ENCODE data around the gene MAML1.

The MAML1 gene

GRCh38 chr5:179794171-179794570 lies 61.5 kb downstream of the MAML1 start:
- no peak for DNase-seq (ENCODE audit: low read depth in 2 of 2)

GRCh38 chr5:179794575-179794974 lies 62.0 kb downstream of the MAML1 start:
- no peak for DNase-seq (ENCODE audit: low read depth in 2 of 2)

- DNase-seq (ENCODE audit: low read depth in 2 of 2), result no peak
Observed at GRCh38 chr5:179795049-179795862, 62.6 kb downstream of the MAML1 start.

- peak in 1 of 2 donors; percentile 55 for DNase-seq (ENCODE audit: low read depth in 2 of 2)
Observed at GRCh38 chr5:179795863-179796833, 63.5 kb downstream of the MAML1 start.

GRCh38 chr5:179796877-179797608 lies 64.4 kb downstream of the MAML1 start:
- DNase-seq (ENCODE audit: low read depth in 2 of 2), result no peak

GRCh38 chr5:179797741-179798140 lies 65.1 kb downstream of the MAML1 start:
- no peak for DNase-seq (ENCODE audit: low read depth in 2 of 2)

- no peak for DNase-seq (ENCODE audit: low read depth in 2 of 2)
Observed at GRCh38 chr5:179798144-179798770, 65.6 kb downstream of the MAML1 start.

GRCh38 chr5:179798771-179799643 lies 66.4 kb downstream of the MAML1 start:
- DNase-seq (ENCODE audit: low read depth in 2 of 2), result no peak

- DNase-seq (ENCODE audit: low read depth in 2 of 2), result no peak
Observed at GRCh38 chr5:179799644-179799973, 67.0 kb downstream of the MAML1 start.

GRCh38 chr5:179800071-179800695 lies 67.6 kb downstream of the MAML1 start:
- DNase-seq (ENCODE audit: low read depth in 2 of 2), result no peak

GRCh38 chr5:179800696-179801201 lies 68.1 kb downstream of the MAML1 start:
- DNase-seq (ENCODE audit: low read depth in 2 of 2), result no peak

GRCh38 chr5:179801304-179802206 lies 68.9 kb downstream of the MAML1 start:
- peak; percentile 82 to 83 for DNase-seq (ENCODE audit: low read depth in 2 of 2)

GRCh38 chr5:179802207-179802883 lies 69.7 kb downstream of the MAML1 start:
- DNase-seq (ENCODE audit: low read depth in 2 of 2), result no peak

- no peak for DNase-seq (ENCODE audit: low read depth in 2 of 2)
Observed at GRCh38 chr5:179802950-179803562, 70.4 kb downstream of the MAML1 start.

GRCh38 chr5:179803651-179804554 lies 71.3 kb downstream of the MAML1 start:
- peak in 1 of 2 donors; percentile 58 for DNase-seq (ENCODE audit: low read depth in 2 of 2)

GRCh38 chr5:179804555-179804947 lies 71.9 kb downstream of the MAML1 start:
- no peak for DNase-seq (ENCODE audit: low read depth in 2 of 2)

GRCh38 chr5:179805070-179805528 lies 72.5 kb downstream of the MAML1 start:
- no peak for DNase-seq (ENCODE audit: low read depth in 2 of 2)
